DMS153 (cell line): ENCODE measurements around the gene VWA3B.
"Not testable (repeated sequence)": the region's sequence is repeated elsewhere in the genome, so short reads cannot be mapped to it uniquely, and the experiment has no call there.

Experiments used
- DNase-seq: peaks from one replicate; lab custom pipeline; 2025; lab: John Stamatoyannopoulos, UW

VWA3B gene

GRCh38 chr2:98088261-98088660, 1.3 kb downstream of the VWA3B start:
- no peak for DNase-seq

- DNase-seq, result no peak
Observed at GRCh38 chr2:98089941-98090340, 3.0 kb downstream of the VWA3B start.

- no peak for DNase-seq
Observed at GRCh38 chr2:98090951-98091350, 4.0 kb downstream of the VWA3B start.

GRCh38 chr2:98091738-98092137, 4.8 kb downstream of the VWA3B start:
- no peak for DNase-seq

- no peak for DNase-seq
Observed at GRCh38 chr2:98093146-98093545, 6.2 kb downstream of the VWA3B start.

GRCh38 chr2:98093611-98094010, 6.6 kb downstream of the VWA3B start:
- DNase-seq, result no peak

- no peak for DNase-seq
Observed at GRCh38 chr2:98099939-98100743, 13.2 kb downstream of the VWA3B start.

GRCh38 chr2:98102315-98102714, 15.3 kb downstream of the VWA3B start:
- not testable (repeated sequence) for DNase-seq

- DNase-seq, result no peak
Observed at GRCh38 chr2:98102878-98103277, 15.9 kb downstream of the VWA3B start.

GRCh38 chr2:98108110-98108509, 21.1 kb downstream of the VWA3B start:
- no peak for DNase-seq

- DNase-seq, result no peak
Observed at GRCh38 chr2:98110741-98111140, 23.8 kb downstream of the VWA3B start.

GRCh38 chr2:98114643-98115330, 27.8 kb downstream of the VWA3B start:
- no peak for DNase-seq

GRCh38 chr2:98118161-98118560, 31.2 kb downstream of the VWA3B start:
- DNase-seq, result no peak

- DNase-seq, result no peak
Observed at GRCh38 chr2:98118852-98119251, 31.9 kb downstream of the VWA3B start.

GRCh38 chr2:98121149-98121548, 34.2 kb downstream of the VWA3B start:
- DNase-seq, result no peak

- DNase-seq, result no peak
Observed at GRCh38 chr2:98122524-98122923, 35.6 kb downstream of the VWA3B start.

- DNase-seq, result no peak
Observed at GRCh38 chr2:98123286-98123685, 36.3 kb downstream of the VWA3B start.

GRCh38 chr2:98126061-98126460, 39.1 kb downstream of the VWA3B start:
- no peak for DNase-seq

- DNase-seq, result no peak
Observed at GRCh38 chr2:98127229-98127989, 40.4 kb downstream of the VWA3B start.

- DNase-seq, result no peak
Observed at GRCh38 chr2:98128556-98129109, 41.7 kb downstream of the VWA3B start.

GRCh38 chr2:98130073-98130472, 43.1 kb downstream of the VWA3B start:
- DNase-seq, result not testable (repeated sequence)
